OCI-M2 (cell line): ENCODE data around the gene SPTBN5.

ENCODE experiments used
- DNase-seq: peaks from one replicate; lab custom pipeline; 2025; ENCODE audit not compliant: unreplicated experiment; lab: John Stamatoyannopoulos, UW

The SPTBN5 gene

GRCh38 chr15:41926185-41927056 lies 32.6 kb upstream of the SPTBN5 start:
- no peak for DNase-seq

GRCh38 chr15:41925086-41925608 lies 31.3 kb upstream of the SPTBN5 start:
- no peak for DNase-seq

- no peak for DNase-seq
These were observed 29.6 kb upstream of the SPTBN5 start for GRCh38 chr15:41923401-41923997.

GRCh38 chr15:41922353-41922752 lies 28.5 kb upstream of the SPTBN5 start:
- DNase-seq: no peak

- DNase-seq: no peak
These were observed 27.8 kb upstream of the SPTBN5 start for GRCh38 chr15:41921639-41922038.

GRCh38 chr15:41921167-41921566 lies 27.3 kb upstream of the SPTBN5 start:
- no peak for DNase-seq

GRCh38 chr15:41919954-41920538 lies 26.2 kb upstream of the SPTBN5 start:
- no peak for DNase-seq

- DNase-seq: no peak
These were observed 25.5 kb upstream of the SPTBN5 start for GRCh38 chr15:41919201-41919820.

GRCh38 chr15:41918506-41919126 lies 24.8 kb upstream of the SPTBN5 start:
- no peak for DNase-seq

- no peak for DNase-seq
These were observed 24.0 kb upstream of the SPTBN5 start for GRCh38 chr15:41917767-41918430.

- DNase-seq: no peak
These were observed 21.6 kb upstream of the SPTBN5 start for GRCh38 chr15:41915255-41915994.

GRCh38 chr15:41914411-41914810 lies 20.6 kb upstream of the SPTBN5 start:
- no peak for DNase-seq

GRCh38 chr15:41913256-41913655 lies 19.4 kb upstream of the SPTBN5 start:
- no peak for DNase-seq

- no peak for DNase-seq
These were observed 18.0 kb upstream of the SPTBN5 start for GRCh38 chr15:41911691-41912345.

- no peak for DNase-seq
These were observed 15.0 kb upstream of the SPTBN5 start for GRCh38 chr15:41908736-41909461.

- DNase-seq: no peak
These were observed 13.3 kb upstream of the SPTBN5 start for GRCh38 chr15:41907141-41907540.

GRCh38 chr15:41906608-41907007 lies 12.8 kb upstream of the SPTBN5 start:
- DNase-seq: no peak

GRCh38 chr15:41905036-41905793 lies 11.4 kb upstream of the SPTBN5 start:
- DNase-seq: no peak
